H4 (cell line): ENCODE results near the gene EVC. TPM values are rescaled to one million over a fixed set of nuclear protein-coding genes. Genes with fewer than 3 reads are reported as not detected.

Experiments
- DNase-seq: peaks from one replicate; pipeline ENCODE4 v3.0.0-alpha.2; 2015; ENCODE audit warnings: low spot score
- total RNA-seq: library from RNA; depleted of rRNA; stranded (reverse); fragments of >200 nt; shearing (Covaris generic); gene quantifications from 2 replicates; pipeline ENCODE4 v1.2.3, GENCODE V29; 2014

EVC gene
- total RNA-seq, 1 experiment from 2014 or later: 6.7 TPM

DNA sequence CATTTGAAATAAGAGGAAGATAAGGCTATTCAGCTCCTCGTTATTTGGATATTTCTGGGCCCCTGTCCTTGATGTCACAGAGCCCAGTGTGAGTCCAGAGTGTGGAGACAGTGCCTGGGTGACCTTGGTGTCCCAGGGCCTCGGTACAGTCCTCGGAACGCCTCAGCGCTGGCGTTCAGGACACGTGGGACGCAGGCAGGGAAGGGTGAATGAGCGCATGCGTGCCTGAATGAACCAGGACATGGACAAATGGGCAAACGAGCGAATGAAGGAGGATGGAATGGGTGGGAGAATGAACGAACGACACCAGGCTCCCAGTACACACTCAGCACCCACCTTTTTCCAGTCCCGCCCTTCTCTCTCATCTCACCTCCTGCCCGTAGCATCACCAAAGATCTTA is 44.2 kb downstream of the EVC start:
- no peak for DNase-seq

DNA sequence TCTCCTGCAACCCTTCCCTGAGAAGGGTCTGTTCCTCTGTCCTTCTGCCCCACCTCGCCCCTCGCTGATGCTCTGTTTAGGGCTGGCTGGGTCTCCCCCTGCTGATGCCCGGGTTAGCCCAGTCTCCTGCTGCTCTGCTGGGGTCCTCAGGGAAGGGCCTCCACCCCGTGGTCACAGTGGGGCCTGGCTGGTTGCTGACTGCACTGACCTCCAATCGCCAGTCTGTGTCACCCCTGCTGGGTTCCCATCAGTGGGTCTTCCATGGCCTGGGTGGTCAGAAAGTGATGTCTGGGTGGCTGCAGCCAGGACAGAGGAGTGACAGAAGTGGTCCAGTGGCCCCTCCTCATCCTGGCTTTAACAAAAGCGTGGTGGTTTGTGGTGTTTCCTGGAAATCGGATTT is 44.7 kb downstream of the EVC start:
- no peak for DNase-seq

DNA sequence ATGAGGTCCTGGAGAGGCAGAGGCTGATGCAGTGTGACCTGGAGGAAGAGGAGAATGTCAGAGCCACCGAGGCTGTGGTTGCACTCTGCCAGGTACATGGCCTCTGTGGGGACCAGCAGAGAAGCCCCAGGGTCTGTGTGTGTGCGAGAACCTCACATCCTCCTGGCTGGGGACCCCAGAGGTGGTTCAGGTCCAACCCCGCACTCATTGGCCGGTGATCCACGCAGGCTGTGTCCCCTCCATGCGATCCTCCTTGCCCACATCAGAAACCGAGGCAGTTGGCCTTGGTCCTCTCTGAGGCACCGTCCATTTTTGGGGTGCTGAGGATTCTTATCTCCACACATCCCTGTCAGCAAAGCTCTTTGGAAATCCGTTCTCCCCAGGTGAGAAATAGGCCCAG is 45.3 kb downstream of the EVC start:
- DNase-seq: no peak

- no peak for DNase-seq
These were observed 46.1 kb downstream of the EVC start for GRCh38 chr4:5757091-5757490.

DNA sequence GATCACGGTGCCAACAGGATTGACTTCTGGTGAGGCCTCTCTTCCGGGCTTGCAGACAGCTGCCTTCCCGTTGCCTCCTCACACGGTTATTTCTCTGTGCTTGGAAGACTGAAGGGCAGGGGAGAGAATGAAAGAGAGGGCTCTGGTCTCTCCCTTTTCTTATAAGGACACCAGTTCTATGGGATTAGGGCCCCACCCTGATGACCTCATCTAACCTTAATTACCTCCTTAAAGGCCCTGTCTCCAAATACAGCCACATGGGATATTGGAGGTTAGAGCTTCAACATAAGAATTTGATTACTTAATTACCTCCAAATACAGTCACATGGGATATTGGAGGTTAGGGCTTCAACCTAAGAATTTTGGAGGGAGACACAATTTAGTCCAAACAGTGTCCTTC is 46.5 kb downstream of the EVC start:
- DNase-seq: no peak

DNA sequence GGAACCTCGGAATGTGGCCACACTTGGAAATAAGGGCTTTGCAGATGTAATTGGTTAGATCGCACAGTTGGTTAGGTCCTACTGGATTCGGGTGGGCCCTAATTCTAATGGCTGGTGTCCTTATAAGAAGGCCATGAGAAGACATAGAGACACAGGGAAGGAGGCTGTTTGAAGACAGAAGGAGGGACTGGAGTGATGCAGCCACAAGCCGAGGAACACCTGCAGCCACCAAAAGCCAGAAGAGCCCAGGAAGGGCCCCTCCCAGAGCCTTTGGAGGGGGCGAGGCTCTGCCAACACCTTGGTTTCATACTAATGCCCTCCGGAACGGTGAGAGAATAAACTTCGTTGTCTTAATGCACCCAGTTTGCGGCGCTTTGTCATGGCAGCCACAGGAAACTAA is 47.0 kb downstream of the EVC start:
- no peak for DNase-seq

DNA sequence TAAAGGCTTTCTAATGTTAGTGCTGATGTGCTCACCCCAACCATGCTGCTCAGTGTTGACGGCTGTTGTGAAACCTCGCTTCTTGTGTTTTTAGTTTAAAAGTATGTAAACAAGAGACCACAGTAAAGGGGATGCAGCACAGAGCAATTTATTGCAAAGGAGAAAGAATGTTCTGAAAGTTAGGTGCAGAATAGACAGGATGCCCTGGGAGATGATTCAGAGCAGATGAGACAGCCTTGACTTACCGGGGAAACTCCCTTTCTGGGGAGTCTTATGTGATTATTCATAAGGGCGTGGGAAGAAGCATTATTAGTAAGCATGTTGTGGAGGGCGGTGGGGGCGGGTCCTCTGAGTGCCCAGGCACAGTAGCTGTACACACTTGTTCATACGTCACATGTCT is 47.7 kb downstream of the EVC start:
- peak; percentile 55 for DNase-seq

GRCh38 chr4:5759236-5760075 is 48.5 kb downstream of the EVC start:
- no peak for DNase-seq

- DNase-seq: no peak
These were observed 49.2 kb downstream of the EVC start for GRCh38 chr4:5760246-5760645.

GRCh38 chr4:5760936-5761480 is 50.0 kb downstream of the EVC start:
- DNase-seq: no peak

GRCh38 chr4:5770051-5770450 is 59.0 kb downstream of the EVC start:
- no peak for DNase-seq

GRCh38 chr4:5772528-5773270 is 61.7 kb downstream of the EVC start:
- no peak for DNase-seq

- DNase-seq: no peak
These were observed 62.2 kb downstream of the EVC start for GRCh38 chr4:5773271-5773555.

DNA sequence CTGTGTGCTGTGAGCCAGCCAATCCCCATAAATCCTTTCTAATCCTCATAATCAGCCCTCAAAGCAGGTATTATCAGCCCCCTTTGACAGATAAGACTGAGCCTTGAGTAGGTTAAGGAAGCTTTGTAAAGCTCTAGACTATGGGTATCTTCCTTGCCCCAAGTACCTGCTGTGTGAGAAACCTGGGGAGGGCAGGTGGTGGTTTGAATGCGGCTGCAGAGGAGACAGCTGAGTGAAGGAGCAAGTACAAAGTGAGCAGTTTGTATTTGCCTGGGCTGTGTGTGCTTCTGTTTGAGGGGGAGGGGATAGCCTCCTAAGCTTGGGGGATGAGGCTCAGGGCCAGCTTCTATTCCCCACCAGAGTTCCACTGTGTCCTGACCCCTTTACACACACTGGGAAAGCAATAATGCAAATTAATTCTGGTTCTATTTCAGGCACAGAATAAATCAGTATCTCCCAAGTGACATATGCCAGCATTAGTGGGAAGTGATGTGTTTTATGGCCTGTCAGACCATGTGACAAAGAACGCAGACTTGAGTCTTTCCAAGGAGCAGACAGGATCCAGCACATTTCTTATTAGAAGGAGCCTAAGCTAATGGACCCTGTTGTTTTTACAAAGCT is 63.5 kb downstream of the EVC start:
- DNase-seq: no peak

GRCh38 chr4:5776510-5776909 is 65.5 kb downstream of the EVC start:
- no peak for DNase-seq

GRCh38 chr4:5780831-5781480 is 70.0 kb downstream of the EVC start:
- DNase-seq: no peak

GRCh38 chr4:5781691-5782090 is 70.7 kb downstream of the EVC start:
- DNase-seq: no peak

DNA sequence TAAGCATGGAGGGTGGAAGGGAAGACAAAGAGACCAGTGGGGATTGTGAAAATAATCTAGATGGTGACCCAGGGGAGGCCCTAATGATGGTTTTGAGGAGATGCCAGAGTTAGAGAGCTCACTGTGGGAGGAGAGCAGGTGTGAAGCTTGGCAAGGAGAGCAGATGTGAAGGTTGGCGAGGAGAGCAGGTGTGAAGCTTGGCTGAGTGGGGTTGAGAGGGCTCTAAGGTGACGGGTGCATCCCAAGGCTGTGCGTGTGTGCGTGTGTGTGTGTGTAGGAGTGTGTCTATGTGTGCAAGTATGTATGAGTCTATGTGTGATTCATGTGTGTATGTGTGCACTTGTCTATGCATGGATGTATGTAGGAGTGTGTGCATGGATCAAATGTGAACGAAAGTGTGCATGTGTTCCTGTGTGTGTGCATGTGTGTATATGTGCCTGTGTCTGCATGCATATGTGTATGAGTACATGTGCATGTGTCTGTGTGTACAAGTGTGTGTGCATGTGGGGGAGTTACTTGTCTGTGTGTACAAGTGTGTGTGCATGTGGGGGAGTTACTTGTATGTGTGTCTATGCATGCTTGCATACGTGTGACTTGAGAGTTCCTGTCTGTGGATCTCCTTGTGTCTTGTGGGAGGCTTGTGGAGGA is 72.0 kb downstream of the EVC start:
- no peak for DNase-seq

- no peak for DNase-seq
These were observed 72.5 kb downstream of the EVC start for GRCh38 chr4:5783486-5783885.

DNA sequence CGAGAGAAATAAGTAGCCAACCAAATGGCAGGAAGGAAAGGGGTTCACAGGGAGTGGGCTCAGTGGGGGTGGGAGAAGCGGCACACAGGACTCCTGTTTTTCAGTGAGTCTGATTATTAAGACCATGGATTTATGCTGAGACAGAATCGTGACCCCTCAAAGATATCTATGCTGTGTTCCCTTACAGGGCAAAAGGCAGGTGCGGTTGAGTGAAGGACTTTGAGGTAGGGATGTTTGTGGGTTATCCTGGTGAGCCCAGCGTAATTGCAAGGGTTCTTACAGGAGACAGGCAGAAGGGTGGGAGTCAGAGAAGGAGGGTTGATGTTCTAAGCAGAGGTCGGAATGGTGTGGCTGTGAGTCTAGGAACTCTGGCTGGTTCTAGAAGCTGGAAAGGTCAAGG is 73.0 kb downstream of the EVC start:
- DNase-seq: no peak

DNA sequence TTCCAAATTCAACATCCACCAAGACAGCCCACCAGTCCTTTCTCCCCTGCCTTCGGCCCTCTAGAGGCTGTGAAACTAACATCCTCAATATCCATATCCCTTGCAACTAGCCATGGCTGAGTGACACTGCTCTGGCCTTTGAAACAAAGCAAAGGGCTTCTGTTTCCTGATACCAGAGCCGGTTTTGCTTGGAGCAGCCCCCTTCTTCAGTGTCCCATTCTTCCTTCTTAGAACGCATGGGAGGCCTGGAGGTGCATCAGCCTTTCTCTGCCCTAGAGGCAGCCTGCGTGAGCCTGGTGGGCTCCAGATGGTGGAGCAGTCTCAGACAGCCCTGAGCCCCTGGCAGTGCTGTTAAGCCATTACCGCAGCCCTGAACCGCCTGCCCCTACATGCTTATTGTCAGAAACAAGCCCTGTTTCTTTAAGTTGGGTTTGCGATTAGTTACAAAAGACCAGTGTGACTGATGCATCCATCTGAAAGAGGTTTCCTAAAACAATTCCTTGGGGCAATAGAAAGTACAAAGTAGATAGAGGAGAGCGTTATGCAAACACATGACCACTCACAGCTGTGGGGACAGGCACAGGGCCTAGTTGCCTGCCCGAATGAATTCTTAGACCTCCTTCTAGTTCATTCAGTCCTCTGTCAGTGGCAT is 74.1 kb downstream of the EVC start:
- DNase-seq: no peak
